WTC11 (cell line): ENCODE measurements around the gene AMN. TPM values are rescaled to one million over a fixed set of nuclear protein-coding genes. Genes with fewer than 3 reads are reported as not detected.

Experiments
- ATAC-seq: fragments of 200-7000 bp; cut with Tn5 transposase; 2 replicates; pipeline ENCODE4 v1.10.0; 2021; ENCODE audit warnings: mild to moderate bottlenecking, moderate library complexity
- CTCF ChIA-PET: fragments of 300-600 bp; sonication (Branson Sonifier 250); formaldehyde crosslinking; loops from one replicate; lab custom pipeline; 2021; ENCODE audit warnings: antibody characterized with exemption; lab: Charles Lee
- POLR2A ChIA-PET: fragments of 350-600 bp; sonication (Branson Sonifier 250); formaldehyde crosslinking; loops from one replicate; lab custom pipeline; 2021; ENCODE audit warnings: antibody characterized with exemption; lab: Charles Lee
- DNase-seq: peaks from one replicate; pipeline ENCODE4 v3.0.0; 2021; ENCODE audit warnings: low spot score
- H3K27ac Mint-ChIP-seq: 2 replicates; pipeline ENCODE4 v1.8.0; 2021; ENCODE audit warnings: mixed read lengths
- H3K27me3 Mint-ChIP-seq: 2 replicates; pipeline ENCODE4 v1.8.0; 2021; ENCODE audit warnings: low read depth, mild to moderate bottlenecking, moderate library complexity, mixed read lengths
- H3K36me3 Mint-ChIP-seq: 2 replicates; pipeline ENCODE4 v1.8.0; 2021; ENCODE audit warnings: mixed read lengths
- H3K4me1 Mint-ChIP-seq: 2 replicates; pipeline ENCODE4 v1.8.0; 2022; ENCODE audit warnings: mixed read lengths
- H3K4me3 Mint-ChIP-seq: 2 replicates; pipeline ENCODE4 v1.8.0; 2021; ENCODE audit warnings: mild to moderate bottlenecking, moderate library complexity, mixed read lengths
- H3K9me3 Mint-ChIP-seq: 2 replicates; pipeline ENCODE4 v1.8.0; 2021; ENCODE audit warnings: mixed read lengths
- CBFB ChIP-seq: sonication (generic); formaldehyde crosslinking; IDR thresholded peaks from 2 replicates; pipeline ENCODE4 v1.8.1; 2022; ENCODE audit warnings: mild to moderate bottlenecking, low read depth, missing genetic modification reagents
- FOXK1 ChIP-seq: sonication (generic); formaldehyde crosslinking; IDR thresholded peaks from 2 replicates; pipeline ENCODE4 v1.8.0; 2022; ENCODE audit warnings: mild to moderate bottlenecking, moderate library complexity, missing genetic modification reagents
- GTF2I ChIP-seq: fragments of 250-450 bp; sonication (Bioruptor Pico); conservative IDR thresholded peaks from 2 replicates; pipeline ENCODE4 v1.4.0; 2021; ENCODE audit warnings: mild to moderate bottlenecking
- TEAD4 ChIP-seq: sonication (generic); formaldehyde crosslinking; IDR thresholded peaks from 2 replicates; pipeline ENCODE4 v1.8.0; 2022; ENCODE audit warnings: mild to moderate bottlenecking, missing genetic modification reagents
- TP53 ChIP-seq: sonication (generic); formaldehyde crosslinking; IDR thresholded peaks from 2 replicates; pipeline ENCODE4 v1.8.1; 2023; ENCODE audit warnings: mild to moderate bottlenecking, missing genetic modification reagents
- ZNF138 ChIP-seq: sonication (generic); formaldehyde crosslinking; conservative IDR thresholded peaks from 2 replicates; pipeline ENCODE4 v1.8.1; 2022; ENCODE audit warnings: mild to moderate bottlenecking, moderate library complexity, missing genetic modification reagents
- ZNF317 ChIP-seq: sonication (generic); formaldehyde crosslinking; IDR thresholded peaks from 2 replicates; pipeline ENCODE4 v1.8.1; 2023; ENCODE audit warnings: low read depth, mild to moderate bottlenecking, moderate library complexity, missing genetic modification reagents, borderline replicate concordance
- ZNF396 ChIP-seq: fragments of 250-450 bp; sonication (Bioruptor Pico); IDR thresholded peaks from 2 replicates; pipeline ENCODE4 v1.8.0; 2021; ENCODE audit warnings: mild to moderate bottlenecking, moderate library complexity, borderline replicate concordance
- ZNF423 ChIP-seq: fragments of 250-450 bp; sonication (Bioruptor Pico); IDR thresholded peaks from 2 replicates; pipeline ENCODE4 v2.1.2; 2022; ENCODE audit warnings: mild to moderate bottlenecking, moderate library complexity
- total RNA-seq: library from RNA; stranded (reverse); gene quantifications from 3 replicates; pipeline ENCODE4 v1.2.3, GENCODE V29; 2021
- TF ChIP-seq, protein P1 (sequence below): fragments of 200-600 bp; IDR thresholded peaks from 2 replicates; pipeline ENCODE4 v1.8.0; 2022; ENCODE audit warnings: antibody characterized with exemption
- TF ChIP-seq, protein P2 (sequence below): sonication (generic); formaldehyde crosslinking; IDR thresholded peaks from 2 replicates; pipeline ENCODE4 v1.8.0; 2023; ENCODE audit warnings: missing genetic modification reagents
- TF ChIP-seq, protein P3 (sequence below): sonication (generic); formaldehyde crosslinking; IDR thresholded peaks from 2 replicates; pipeline ENCODE4 v1.8.1; 2023; ENCODE audit warnings: mild to moderate bottlenecking, moderate library complexity, missing genetic modification reagents
- TF ChIP-seq, protein P4 (sequence below): sonication (generic); formaldehyde crosslinking; IDR thresholded peaks from 2 replicates; pipeline ENCODE4 v1.8.0; 2022; ENCODE audit warnings: mild to moderate bottlenecking, missing genetic modification reagents
- TF ChIP-seq, protein P5 (sequence below): fragments of 250-450 bp; sonication (Bioruptor Pico); IDR thresholded peaks from 2 replicates; pipeline ENCODE4 v1.9.0; 2021; ENCODE audit warnings: moderate library complexity, mild to moderate bottlenecking, inconsistent platforms, borderline replicate concordance

The AMN gene
- total RNA-seq, 1 experiment from 2014 or later = 2.8 TPM

DNA sequence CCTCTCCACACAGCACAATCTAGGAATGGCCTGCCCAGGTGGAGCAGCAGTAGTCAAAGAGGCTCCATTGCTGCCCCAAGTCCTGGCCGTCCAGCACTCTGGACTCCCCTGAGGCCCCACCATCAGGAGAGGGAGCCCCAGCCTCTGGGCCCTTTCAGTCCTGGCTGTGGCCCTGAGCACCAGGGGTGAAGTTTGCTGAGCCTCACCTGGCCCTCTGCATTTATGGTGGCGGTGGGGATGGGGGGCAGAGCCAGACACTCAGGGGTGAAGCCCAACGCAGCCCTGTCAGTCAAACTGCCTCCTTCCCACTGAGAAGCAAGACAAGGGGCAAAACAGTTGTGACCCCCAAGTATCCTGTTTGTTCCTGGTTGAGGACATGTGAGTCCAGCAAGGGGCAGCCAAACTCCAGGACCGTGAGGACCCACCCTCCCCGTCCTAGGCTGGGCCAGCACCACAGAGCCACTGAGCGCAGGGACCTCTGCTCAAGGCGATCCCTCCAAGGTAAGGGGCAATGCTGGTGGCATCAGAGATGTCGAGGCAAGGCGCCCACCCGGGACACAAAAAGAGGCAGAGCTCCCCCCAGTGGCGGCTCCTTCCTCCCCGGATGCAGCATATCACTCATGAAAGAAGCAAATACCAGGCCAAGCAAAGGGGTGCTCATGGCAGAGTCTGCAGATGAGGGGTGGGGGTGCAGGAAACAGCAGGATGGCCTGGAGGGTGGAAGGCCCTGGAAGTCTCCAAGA lies 4.8 kb upstream of the AMN start:
- ChIA-PET POLR2A (no interaction called here), CTCF (interaction anchor here (0.5 to 2.7 kb wide), 15 partner anchors 10 to 393 kb away, joined by 3 to 14 read pairs (median 3); no protein-coding TSS in a partner anchor)
- DNase-seq (peak; percentile 84), ATAC-seq (peak; percentile 77)
- H3K4me1 Mint-ChIP-seq = no peaks in the 10 kb centered on the region
- TF ChIP-seq TEAD4 (CRISPR knock-in tag) (no peak), TP53 (CRISPR knock-in tag) (no peak)
- TF ChIP-seq, protein P1, sequence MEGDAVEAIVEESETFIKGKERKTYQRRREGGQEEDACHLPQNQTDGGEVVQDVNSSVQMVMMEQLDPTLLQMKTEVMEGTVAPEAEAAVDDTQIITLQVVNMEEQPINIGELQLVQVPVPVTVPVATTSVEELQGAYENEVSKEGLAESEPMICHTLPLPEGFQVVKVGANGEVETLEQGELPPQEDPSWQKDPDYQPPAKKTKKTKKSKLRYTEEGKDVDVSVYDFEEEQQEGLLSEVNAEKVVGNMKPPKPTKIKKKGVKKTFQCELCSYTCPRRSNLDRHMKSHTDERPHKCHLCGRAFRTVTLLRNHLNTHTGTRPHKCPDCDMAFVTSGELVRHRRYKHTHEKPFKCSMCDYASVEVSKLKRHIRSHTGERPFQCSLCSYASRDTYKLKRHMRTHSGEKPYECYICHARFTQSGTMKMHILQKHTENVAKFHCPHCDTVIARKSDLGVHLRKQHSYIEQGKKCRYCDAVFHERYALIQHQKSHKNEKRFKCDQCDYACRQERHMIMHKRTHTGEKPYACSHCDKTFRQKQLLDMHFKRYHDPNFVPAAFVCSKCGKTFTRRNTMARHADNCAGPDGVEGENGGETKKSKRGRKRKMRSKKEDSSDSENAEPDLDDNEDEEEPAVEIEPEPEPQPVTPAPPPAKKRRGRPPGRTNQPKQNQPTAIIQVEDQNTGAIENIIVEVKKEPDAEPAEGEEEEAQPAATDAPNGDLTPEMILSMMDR = peak; percentile 63
- TF ChIP-seq, protein P2, sequence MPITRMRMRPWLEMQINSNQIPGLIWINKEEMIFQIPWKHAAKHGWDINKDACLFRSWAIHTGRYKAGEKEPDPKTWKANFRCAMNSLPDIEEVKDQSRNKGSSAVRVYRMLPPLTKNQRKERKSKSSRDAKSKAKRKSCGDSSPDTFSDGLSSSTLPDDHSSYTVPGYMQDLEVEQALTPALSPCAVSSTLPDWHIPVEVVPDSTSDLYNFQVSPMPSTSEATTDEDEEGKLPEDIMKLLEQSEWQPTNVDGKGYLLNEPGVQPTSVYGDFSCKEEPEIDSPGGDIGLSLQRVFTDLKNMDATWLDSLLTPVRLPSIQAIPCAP (CRISPR knock-in tag) = no peak
- TF ChIP-seq, protein P3, sequence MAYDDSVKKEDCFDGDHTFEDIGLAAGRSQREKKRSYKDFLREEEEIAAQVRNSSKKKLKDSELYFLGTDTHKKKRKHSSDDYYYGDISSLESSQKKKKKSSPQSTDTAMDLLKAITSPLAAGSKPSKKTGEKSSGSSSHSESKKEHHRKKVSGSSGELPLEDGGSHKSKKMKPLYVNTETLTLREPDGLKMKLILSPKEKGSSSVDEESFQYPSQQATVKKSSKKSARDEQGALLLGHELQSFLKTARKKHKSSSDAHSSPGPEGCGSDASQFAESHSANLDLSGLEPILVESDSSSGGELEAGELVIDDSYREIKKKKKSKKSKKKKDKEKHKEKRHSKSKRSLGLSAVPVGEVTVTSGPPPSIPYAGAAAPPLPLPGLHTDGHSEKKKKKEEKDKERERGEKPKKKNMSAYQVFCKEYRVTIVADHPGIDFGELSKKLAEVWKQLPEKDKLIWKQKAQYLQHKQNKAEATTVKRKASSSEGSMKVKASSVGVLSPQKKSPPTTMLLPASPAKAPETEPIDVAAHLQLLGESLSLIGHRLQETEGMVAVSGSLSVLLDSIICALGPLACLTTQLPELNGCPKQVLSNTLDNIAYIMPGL (CRISPR knock-in tag) = 0 out of 2 replicates have a peak, but pooled peaks have one; percentile 42
- H3K36me3 Mint-ChIP-seq = no peaks in the 10 kb centered on the region
- H3K4me3 Mint-ChIP-seq = no peak overlapping the region
- H3K27ac Mint-ChIP-seq = no peak overlapping the region
- H3K9me3 Mint-ChIP-seq = no peaks in the 10 kb centered on the region
- H3K27me3 Mint-ChIP-seq = no peaks in the 10 kb centered on the region

DNA sequence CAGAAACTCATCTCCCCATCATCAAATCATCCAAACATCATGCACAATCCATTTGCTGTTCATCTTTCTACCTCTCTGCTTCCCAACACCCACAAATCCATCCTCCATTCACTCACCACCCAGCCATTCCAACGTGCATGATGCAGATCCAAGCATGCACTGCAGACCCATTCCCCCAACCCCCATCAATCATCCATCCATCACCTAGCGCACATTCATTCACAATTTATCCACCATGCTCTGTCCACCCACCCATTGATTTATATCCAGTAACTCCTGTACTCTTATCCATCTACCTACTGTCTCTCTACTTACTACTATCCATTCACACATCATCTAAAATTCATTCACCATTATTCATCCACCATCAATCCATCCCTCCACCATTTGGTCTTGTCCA lies 4.0 kb upstream of the AMN start:
- ChIA-PET CTCF (interaction anchor here (0.5 to 2.7 kb wide), 12 partner anchors 9 to 231 kb away, joined by 3 to 14 read pairs (median 4); no protein-coding TSS in a partner anchor), POLR2A (no interaction called here)
- no peaks in the 10 kb centered on the region; the same call in 1 of the 2 replicates for H3K27me3 Mint-ChIP-seq
- no peak overlapping the region for H3K27ac Mint-ChIP-seq
- no peak for DNase-seq
- H3K4me3 Mint-ChIP-seq = no peak overlapping the region
- no peaks in the 10 kb centered on the region for H3K4me1 Mint-ChIP-seq
- no peaks in the 10 kb centered on the region for H3K36me3 Mint-ChIP-seq
- TF ChIP-seq, protein P4, sequence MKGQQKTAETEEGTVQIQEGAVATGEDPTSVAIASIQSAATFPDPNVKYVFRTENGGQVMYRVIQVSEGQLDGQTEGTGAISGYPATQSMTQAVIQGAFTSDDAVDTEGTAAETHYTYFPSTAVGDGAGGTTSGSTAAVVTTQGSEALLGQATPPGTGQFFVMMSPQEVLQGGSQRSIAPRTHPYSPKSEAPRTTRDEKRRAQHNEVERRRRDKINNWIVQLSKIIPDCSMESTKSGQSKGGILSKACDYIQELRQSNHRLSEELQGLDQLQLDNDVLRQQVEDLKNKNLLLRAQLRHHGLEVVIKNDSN = no peak
- TF ChIP-seq, protein P5, sequence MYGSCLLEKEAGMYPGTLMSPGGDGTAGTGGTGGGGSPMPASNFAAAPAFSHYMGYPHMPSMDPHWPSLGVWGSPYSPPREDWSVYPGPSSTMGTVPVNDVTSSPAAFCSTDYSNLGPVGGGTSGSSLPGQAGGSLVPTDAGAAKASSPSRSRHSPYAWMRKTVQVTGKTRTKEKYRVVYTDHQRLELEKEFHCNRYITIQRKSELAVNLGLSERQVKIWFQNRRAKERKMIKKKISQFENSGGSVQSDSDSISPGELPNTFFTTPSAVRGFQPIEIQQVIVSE (CRISPR knock-in tag) = no peak
- TF ChIP-seq GTF2I (CRISPR knock-in tag) (no peak), ZNF423 (CRISPR knock-in tag) (no peak), ZNF396 (no peak), ZNF138 (CRISPR knock-in tag) (no peak)
- TF ChIP-seq, all 79 proteins: peak for 0
- no peak for ATAC-seq
- no peaks in the 10 kb centered on the region for H3K9me3 Mint-ChIP-seq

DNA sequence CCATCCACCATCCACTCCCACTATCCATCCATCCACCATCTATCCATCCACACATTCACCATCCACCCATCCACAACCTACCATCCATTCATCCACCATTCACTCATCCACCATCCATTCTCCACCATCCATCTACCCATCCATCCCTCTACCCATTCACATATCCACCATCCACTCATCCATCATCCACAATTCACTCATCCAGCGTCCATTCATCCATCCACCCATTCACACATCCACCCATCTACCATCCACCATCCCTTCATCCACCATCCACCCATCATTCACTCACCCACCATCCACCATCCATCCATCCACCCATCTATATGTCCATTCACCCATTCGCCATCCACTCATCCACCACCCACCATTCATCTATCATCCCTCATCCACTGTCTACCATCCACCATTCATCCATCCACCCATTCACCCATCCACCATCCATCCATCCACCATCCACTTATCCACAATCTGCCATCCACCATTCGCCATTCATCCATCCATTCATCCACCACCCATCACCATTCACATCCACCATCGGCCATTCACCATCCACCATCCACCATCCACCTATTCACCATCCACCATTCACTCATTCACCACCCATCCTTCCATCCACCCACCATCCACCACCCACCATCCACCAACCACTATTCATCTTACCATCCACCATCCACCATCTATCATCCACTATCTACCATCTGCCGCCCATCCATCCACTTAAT lies 2.0 kb upstream of the AMN start:
- Mint-ChIP-seq H3K27me3 (no peaks in the 10 kb centered on the region; the same call in 1 of the 2 replicates), H3K9me3 (no peaks in the 10 kb centered on the region), H3K27ac (no peak overlapping the region), H3K4me3 (no peak overlapping the region), H3K36me3 (no peaks in the 10 kb centered on the region), H3K4me1 (no peaks in the 10 kb centered on the region)
- ChIA-PET POLR2A (no interaction called here), CTCF (no interaction called here)
- no peak for ATAC-seq
- DNase-seq = no peak
- no peak for TF ChIP-seq CBFB (CRISPR knock-in tag)
- TF ChIP-seq ZNF317 = 0 out of 2 replicates have a peak, but pooled peaks have one; percentile 46
- no peak for TF ChIP-seq FOXK1 (CRISPR knock-in tag)
- TF ChIP-seq, all 79 proteins: peak for 1
